WTC11 (cell line): ENCODE measurements around the gene TLCD1. TPM values are rescaled to one million over a fixed set of nuclear protein-coding genes. Genes with fewer than 3 reads are reported as not detected.

Experiments
- AR ChIP-seq: fragments of 250-450 bp; sonication (Bioruptor Pico); IDR thresholded peaks from 2 replicates; pipeline ENCODE4 v1.9.0; 2021; ENCODE audit warnings: mild to moderate bottlenecking
- ARID4B ChIP-seq: sonication (generic); formaldehyde crosslinking; IDR thresholded peaks from 2 replicates; pipeline ENCODE4 v1.8.0; 2023; ENCODE audit warnings: missing genetic modification reagents, mild to moderate bottlenecking, borderline replicate concordance
- CBFB ChIP-seq: sonication (generic); formaldehyde crosslinking; IDR thresholded peaks from 2 replicates; pipeline ENCODE4 v1.8.1; 2022; ENCODE audit warnings: mild to moderate bottlenecking, low read depth, missing genetic modification reagents
- CREB1 ChIP-seq: sonication (generic); formaldehyde crosslinking; IDR thresholded peaks from 2 replicates; pipeline ENCODE4 v1.8.0; 2023; ENCODE audit warnings: mild to moderate bottlenecking, missing genetic modification reagents
- CREM ChIP-seq: sonication (generic); formaldehyde crosslinking; IDR thresholded peaks from 2 replicates; pipeline ENCODE4 v1.8.1; 2022; ENCODE audit warnings: mild to moderate bottlenecking, missing genetic modification reagents, moderate library complexity
- E2F1 ChIP-seq: sonication (generic); formaldehyde crosslinking; IDR thresholded peaks from 2 replicates; pipeline ENCODE4 v1.8.0; 2022; ENCODE audit warnings: mild to moderate bottlenecking, missing genetic modification reagents
- FOXP1 ChIP-seq: sonication (generic); formaldehyde crosslinking; IDR thresholded peaks from 2 replicates; pipeline ENCODE4 v1.8.0; 2022; ENCODE audit warnings: missing genetic modification reagents, mild to moderate bottlenecking, moderate library complexity, borderline replicate concordance
- JUN ChIP-seq: sonication (generic); formaldehyde crosslinking; IDR thresholded peaks from 2 replicates; pipeline ENCODE4 v1.8.0; 2023; ENCODE audit warnings: mild to moderate bottlenecking, missing genetic modification reagents
- MYBL2 ChIP-seq: sonication (generic); formaldehyde crosslinking; IDR thresholded peaks from 2 replicates; pipeline ENCODE4 v1.8.1; 2023; ENCODE audit warnings: mild to moderate bottlenecking, moderate library complexity, missing genetic modification reagents
- NFATC4 ChIP-seq: fragments of 250-450 bp; sonication (Bioruptor Pico); IDR thresholded peaks from 2 replicates; pipeline ENCODE4 v1.9.0; 2021; ENCODE audit warnings: mild to moderate bottlenecking
- NR2C2 ChIP-seq: sonication (generic); formaldehyde crosslinking; IDR thresholded peaks from 2 replicates; pipeline ENCODE4 v1.8.0; 2022; ENCODE audit warnings: mild to moderate bottlenecking, missing genetic modification reagents
- PRRX2 ChIP-seq: fragments of 250-450 bp; sonication (Bioruptor Pico); IDR thresholded peaks from 2 replicates; pipeline ENCODE4 v1.8.0; 2021; ENCODE audit warnings: mild to moderate bottlenecking
- RELA ChIP-seq: sonication (generic); formaldehyde crosslinking; IDR thresholded peaks from 2 replicates; pipeline ENCODE4 v1.8.1; 2022; ENCODE audit warnings: missing genetic modification reagents, mild to moderate bottlenecking, borderline replicate concordance
- TP53 ChIP-seq: sonication (generic); formaldehyde crosslinking; IDR thresholded peaks from 2 replicates; pipeline ENCODE4 v1.8.1; 2023; ENCODE audit warnings: mild to moderate bottlenecking, missing genetic modification reagents
- ZBTB21 ChIP-seq: sonication (generic); formaldehyde crosslinking; IDR thresholded peaks from 2 replicates; pipeline ENCODE4 v1.8.1; 2023; ENCODE audit warnings: mild to moderate bottlenecking, missing genetic modification reagents, borderline replicate concordance
- ZNF121 ChIP-seq: sonication (generic); formaldehyde crosslinking; IDR thresholded peaks from 2 replicates; pipeline ENCODE4 v1.8.0; 2023; ENCODE audit warnings: missing genetic modification reagents
- ZNF219 ChIP-seq: sonication (generic); formaldehyde crosslinking; IDR thresholded peaks from 2 replicates; pipeline ENCODE4 v1.8.0; 2023; ENCODE audit warnings: missing genetic modification reagents, mild to moderate bottlenecking, borderline replicate concordance
- ZNF396 ChIP-seq: fragments of 250-450 bp; sonication (Bioruptor Pico); IDR thresholded peaks from 2 replicates; pipeline ENCODE4 v1.8.0; 2021; ENCODE audit warnings: mild to moderate bottlenecking, moderate library complexity, borderline replicate concordance
- ZNF416 ChIP-seq: fragments of 250-450 bp; sonication (Bioruptor Pico); IDR thresholded peaks from 2 replicates; pipeline ENCODE4 v1.9.0; 2021; ENCODE audit warnings: mild to moderate bottlenecking, inconsistent platforms
- ZNF425 ChIP-seq: fragments of 250-450 bp; sonication (Bioruptor Pico); conservative IDR thresholded peaks from 2 replicates; pipeline ENCODE4 v1.9.0; 2021; ENCODE audit warnings: mild to moderate bottlenecking
- ZNF671 ChIP-seq: fragments of 250-450 bp; sonication (Bioruptor Pico); IDR thresholded peaks from 2 replicates; pipeline ENCODE4 v1.8.0; 2021; ENCODE audit warnings: mild to moderate bottlenecking
- total RNA-seq: library from RNA; stranded (reverse); gene quantifications from 3 replicates; pipeline ENCODE4 v1.2.3, GENCODE V29; 2021
- TF ChIP-seq, protein P1 (sequence below): fragments of 250-450 bp; sonication (Bioruptor Pico); IDR thresholded peaks from 2 replicates; pipeline ENCODE4 v2.1.2; 2022; ENCODE audit warnings: mild to moderate bottlenecking, moderate library complexity
- TF ChIP-seq, protein P2 (sequence below): fragments of 250-450 bp; sonication (Bioruptor Pico); IDR thresholded peaks from 2 replicates; pipeline ENCODE4 v1.8.0; 2021; ENCODE audit warnings: mild to moderate bottlenecking
- TF ChIP-seq, protein P3 (sequence below): fragments of 250-450 bp; sonication (Bioruptor Pico); IDR thresholded peaks from 2 replicates; pipeline ENCODE4 v1.9.0; 2021; ENCODE audit warnings: mild to moderate bottlenecking
- TF ChIP-seq, protein P4 (sequence below): sonication (generic); formaldehyde crosslinking; IDR thresholded peaks from 2 replicates; pipeline ENCODE4 v1.8.1; 2023; ENCODE audit warnings: mild to moderate bottlenecking, missing genetic modification reagents

Gene TLCD1
- total RNA-seq, 1 experiment from 2014 or later, result 36.0 TPM

- TF ChIP-seq ZNF121 (CRISPR knock-in tag) (no peak), RELA (CRISPR knock-in tag) (no peak), CBFB (no peak), FOXP1 (CRISPR knock-in tag) (no peak), AR (CRISPR knock-in tag) (peak; percentile 56; the same call in 1 of the 2 replicates), NFATC4 (peak; percentile 55; the same call in 1 of the 2 replicates), TP53 (CRISPR knock-in tag) (no peak; the same call in 1 of the 2 replicates), ZNF671 (peak; percentile 20; the same call in 1 of the 2 replicates), CREM (CRISPR knock-in tag) (no peak; the same call in 1 of the 2 replicates), CREB1 (CRISPR knock-in tag) (no peak; the same call in 1 of the 2 replicates), MYBL2 (CRISPR knock-in tag) (no peak), ZNF425 (CRISPR knock-in tag) (peak; percentile 80; the same call in 1 of the 2 replicates), E2F1 (no peak), NR2C2 (CRISPR knock-in tag) (no peak), ARID4B (0 out of 2 replicates have a peak, but pooled peaks have one; percentile 14), ZNF416 (CRISPR knock-in tag) (peak; percentile 51), ZNF219 (CRISPR knock-in tag) (no peak), ZBTB21 (CRISPR knock-in tag) (0 out of 2 replicates have a peak, but pooled peaks have one; percentile 32), PRRX2 (CRISPR knock-in tag) (peak; percentile 47; the same call in 1 of the 2 replicates), ZNF396 (CRISPR knock-in tag) (no peak), JUN (CRISPR knock-in tag) (no peak)
- TF ChIP-seq, protein P1, sequence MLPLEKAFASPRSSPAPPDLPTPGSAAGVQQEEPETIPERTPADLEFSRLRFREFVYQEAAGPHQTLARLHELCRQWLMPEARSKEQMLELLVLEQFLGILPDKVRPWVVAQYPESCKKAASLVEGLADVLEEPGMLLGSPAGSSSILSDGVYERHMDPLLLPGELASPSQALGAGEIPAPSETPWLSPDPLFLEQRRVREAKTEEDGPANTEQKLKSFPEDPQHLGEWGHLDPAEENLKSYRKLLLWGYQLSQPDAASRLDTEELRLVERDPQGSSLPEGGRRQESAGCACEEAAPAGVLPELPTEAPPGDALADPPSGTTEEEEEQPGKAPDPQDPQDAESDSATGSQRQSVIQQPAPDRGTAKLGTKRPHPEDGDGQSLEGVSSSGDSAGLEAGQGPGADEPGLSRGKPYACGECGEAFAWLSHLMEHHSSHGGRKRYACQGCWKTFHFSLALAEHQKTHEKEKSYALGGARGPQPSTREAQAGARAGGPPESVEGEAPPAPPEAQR (CRISPR knock-in tag), result no peak
- TF ChIP-seq, protein P2, sequence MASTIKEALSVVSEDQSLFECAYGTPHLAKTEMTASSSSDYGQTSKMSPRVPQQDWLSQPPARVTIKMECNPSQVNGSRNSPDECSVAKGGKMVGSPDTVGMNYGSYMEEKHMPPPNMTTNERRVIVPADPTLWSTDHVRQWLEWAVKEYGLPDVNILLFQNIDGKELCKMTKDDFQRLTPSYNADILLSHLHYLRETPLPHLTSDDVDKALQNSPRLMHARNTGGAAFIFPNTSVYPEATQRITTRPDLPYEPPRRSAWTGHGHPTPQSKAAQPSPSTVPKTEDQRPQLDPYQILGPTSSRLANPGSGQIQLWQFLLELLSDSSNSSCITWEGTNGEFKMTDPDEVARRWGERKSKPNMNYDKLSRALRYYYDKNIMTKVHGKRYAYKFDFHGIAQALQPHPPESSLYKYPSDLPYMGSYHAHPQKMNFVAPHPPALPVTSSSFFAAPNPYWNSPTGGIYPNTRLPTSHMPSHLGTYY (CRISPR knock-in tag), result peak; percentile 86; the same call in 1 of the 2 replicates
- TF ChIP-seq, protein P3, sequence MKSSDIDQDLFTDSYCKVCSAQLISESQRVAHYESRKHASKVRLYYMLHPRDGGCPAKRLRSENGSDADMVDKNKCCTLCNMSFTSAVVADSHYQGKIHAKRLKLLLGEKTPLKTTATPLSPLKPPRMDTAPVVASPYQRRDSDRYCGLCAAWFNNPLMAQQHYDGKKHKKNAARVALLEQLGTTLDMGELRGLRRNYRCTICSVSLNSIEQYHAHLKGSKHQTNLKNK (CRISPR knock-in tag), result 0 out of 2 replicates have a peak, but pooled peaks have one; percentile 19
- TF ChIP-seq, protein P4, sequence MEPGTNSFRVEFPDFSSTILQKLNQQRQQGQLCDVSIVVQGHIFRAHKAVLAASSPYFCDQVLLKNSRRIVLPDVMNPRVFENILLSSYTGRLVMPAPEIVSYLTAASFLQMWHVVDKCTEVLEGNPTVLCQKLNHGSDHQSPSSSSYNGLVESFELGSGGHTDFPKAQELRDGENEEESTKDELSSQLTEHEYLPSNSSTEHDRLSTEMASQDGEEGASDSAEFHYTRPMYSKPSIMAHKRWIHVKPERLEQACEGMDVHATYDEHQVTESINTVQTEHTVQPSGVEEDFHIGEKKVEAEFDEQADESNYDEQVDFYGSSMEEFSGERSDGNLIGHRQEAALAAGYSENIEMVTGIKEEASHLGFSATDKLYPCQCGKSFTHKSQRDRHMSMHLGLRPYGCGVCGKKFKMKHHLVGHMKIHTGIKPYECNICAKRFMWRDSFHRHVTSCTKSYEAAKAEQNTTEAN (CRISPR knock-in tag), result no peak
Observed at GRCh38 chr17:28725166-28725659, 820 bp downstream of the TLCD1 start (continued).
